HCT116 (cell line): Measurements from ENCODE around the gene SPATS2L. TPM values are rescaled to one million over a fixed set of nuclear protein-coding genes. Genes with fewer than 3 reads are reported as not detected.
A peak's percentile ranks its signal among the peaks of the same experiment; 100 is the strongest.

ENCODE experiments used
- ATAC-seq: fragments of 200-7000 bp; cut with Tn5 transposase; 2 replicates; pipeline ENCODE4 v1.9.1; 2020; ENCODE audit warnings: mild to moderate bottlenecking, moderate library complexity
- BruUV-seq: library from RNA; stranded (reverse); fragments of 400-500 nt; replicated peaks from 2 replicates; lab custom pipeline; 2021; lab: Mats Ljungman, UMichigan
- CTCF ChIA-PET: fragments of 300-600 bp; sonication (Branson Sonifier 250); formaldehyde crosslinking; loops from one replicate; lab custom pipeline; 2021; ENCODE audit warnings: antibody characterized with exemption; lab: Charles Lee
- POLR2A ChIA-PET: fragments of 300-600, 350-600 bp; sonication (Branson Sonifier 250); formaldehyde crosslinking; loops from one replicate; lab custom pipeline; 2021; ENCODE audit warnings: antibody characterized with exemption; lab: Charles Lee
- RAD21 ChIA-PET, 2 experiments: fragments of 300-600 bp; sonication (Branson Sonifier 250); formaldehyde crosslinking; loops; one replicate each; lab custom pipeline; 2023; ENCODE audit warnings: low total read pairs in 2 of 2; ENCODE audit not compliant: uncharacterized antibody in 2 of 2, unreplicated experiment in 2 of 2, low non-redundant PET in 1 of 2; lab: Charles Lee
- DNase-seq: peaks from one replicate; pipeline ENCODE4 v3.0.0-alpha.2; 2010; ENCODE audit warnings: low read depth, low spot score
- H2AFZ ChIP-seq: fragments of 200-600 bp; shearing (Covaris generic), sonication (generic); 2 replicates; pipeline ENCODE4 v1.6.1; 2017; ENCODE audit warnings: low read depth, mixed run types, mixed read lengths, antibody characterized with exemption, low read length; ENCODE audit not compliant: poor library complexity, severe bottlenecking
- H3K27ac ChIP-seq: 2 replicates; pipeline ENCODE4 v1.5.1; 2012; ENCODE audit warnings: low read depth, low read length
- H3K27me3 ChIP-seq: fragments of 200-600 bp; sonication (generic); 2 replicates; pipeline ENCODE4 v1.6.1; 2016; ENCODE audit warnings: mixed run types, low read length, mixed read lengths; ENCODE audit not compliant: insufficient read depth
- H3K36me3 ChIP-seq, 2 experiments: fragments of 200-500 bp in 1 of 2; fragments of 200-600 bp in 1 of 2; sonication (Bioruptor generic) in 1 of 2; sonication (generic) in 1 of 2; 2 replicates each; pipeline versions ENCODE4 v1.5.1 to v1.6.1; 2014 to 2016; ENCODE audit warnings: low read length in 2 of 2, inconsistent platforms in 1 of 2, mixed read lengths in 1 of 2, mixed run types in 1 of 2; ENCODE audit not compliant: insufficient read depth in 2 of 2, control insufficient read depth in 1 of 2
- H3K4me1 ChIP-seq, 2 experiments: fragments of 200-600 bp in 1 of 2; sonication (generic) in 1 of 2; 2 replicates each; pipeline versions ENCODE4 v1.5.1 to v1.6.1; 2012 to 2017; ENCODE audit warnings: low read length in 2 of 2, inconsistent platforms in 1 of 2, mild to moderate bottlenecking in 1 of 2, mixed read lengths in 1 of 2, mixed run types in 1 of 2, moderate library complexity in 1 of 2; ENCODE audit not compliant: insufficient read depth in 2 of 2, control insufficient read depth in 1 of 2
- H3K4me2 ChIP-seq: fragments of 200-600 bp; sonication (generic); 2 replicates; pipeline ENCODE4 v1.6.1; 2017; ENCODE audit warnings: mixed run types, low read length, mixed read lengths
- H3K4me3 ChIP-seq, 2 experiments: fragments of 200-600 bp in 1 of 2; sonication (generic) in 1 of 2; replicated peaks in 1 of 2; 2 replicates each; pipeline ENCODE4 v1.5.1; 2011 to 2016; ENCODE audit warnings: low read length in 2 of 2, control low read depth in 1 of 2, low read depth in 1 of 2, mild to moderate bottlenecking in 1 of 2, mixed read lengths in 1 of 2, mixed run types in 1 of 2
- H3K79me2 ChIP-seq: fragments of 200-600 bp; sonication (generic); 2 replicates; pipeline ENCODE4 v1.6.1; 2017; ENCODE audit warnings: mild to moderate bottlenecking, mixed run types, low read length, moderate library complexity, mixed read lengths; ENCODE audit not compliant: insufficient read depth
- H3K9ac ChIP-seq: fragments of 200-600 bp; sonication (generic); 2 replicates; pipeline ENCODE4 v1.6.1; 2016; ENCODE audit warnings: low read length, mixed read lengths
- H3K9me2 ChIP-seq: fragments of 200-600 bp; sonication (generic), shearing (Covaris generic); 2 replicates; pipeline ENCODE4 v1.6.1; 2017; ENCODE audit warnings: mixed run types, mild to moderate bottlenecking, moderate library complexity; ENCODE audit not compliant: insufficient read depth
- H3K9me3 ChIP-seq, 2 experiments: fragments of 200-500 bp in 1 of 2; fragments of 200-600 bp in 1 of 2; sonication (Bioruptor generic) in 1 of 2; sonication (generic) in 1 of 2; 2 replicates each; pipeline ENCODE4 v1.6.1; 2014 to 2017; ENCODE audit warnings: low read length in 2 of 2, mixed read lengths in 2 of 2, inconsistent platforms in 1 of 2, low read depth in 1 of 2, mild to moderate bottlenecking in 1 of 2, mixed run types in 1 of 2, moderate library complexity in 1 of 2; ENCODE audit not compliant: control insufficient read depth in 1 of 2, insufficient read depth in 1 of 2
- H4K20me1 ChIP-seq: fragments of 200-600 bp; sonication (generic), shearing (Covaris generic); 2 replicates; pipeline ENCODE4 v1.6.1; 2017; ENCODE audit warnings: mixed run types, mild to moderate bottlenecking, moderate library complexity; ENCODE audit not compliant: insufficient read depth
- CBX3 ChIP-seq: IDR thresholded peaks from 2 replicates; pipeline ENCODE4 v1.6.1; 2012; ENCODE audit warnings: low read depth
- CEBPB ChIP-seq: IDR thresholded peaks from 2 replicates; pipeline ENCODE4 v1.6.1; 2012; ENCODE audit warnings: low read depth
- CTCF ChIP-seq, 3 experiments: fragments of 200-600 bp in 1 of 3; sonication (generic) in 1 of 3; IDR thresholded peaks in 2 of 3; conservative IDR thresholded peaks in 1 of 3; 2 replicates each; pipeline ENCODE4 v1.5.1; 2012 to 2017; ENCODE audit warnings: low read depth in 2 of 3, low read length in 2 of 3, antibody characterized with exemption in 1 of 3, borderline replicate concordance in 1 of 3, control low read depth in 1 of 3, mild to moderate bottlenecking in 1 of 3, mixed read lengths in 1 of 3, mixed run types in 1 of 3, moderate library complexity in 1 of 3; ENCODE audit not compliant: insufficient read depth in 1 of 3
- ELF1 ChIP-seq: IDR thresholded peaks from 2 replicates; pipeline ENCODE4 v1.6.1; 2012; ENCODE audit warnings: low read depth, borderline replicate concordance
- EZH2phosphoT487 ChIP-seq: fragments of 200-600 bp; IDR thresholded peaks from 2 replicates; pipeline ENCODE4 v1.6.1; 2018; ENCODE audit warnings: antibody characterized with exemption, borderline replicate concordance
- JUND ChIP-seq: IDR thresholded peaks from 2 replicates; pipeline ENCODE4 v1.6.1; 2012
- MAX ChIP-seq: IDR thresholded peaks from 2 replicates; pipeline ENCODE4 v1.6.1; 2012
- POLR2A ChIP-seq: IDR thresholded peaks from 2 replicates; pipeline ENCODE4 v1.7.0; 2011; ENCODE audit warnings: borderline replicate concordance; ENCODE audit not compliant: insufficient read depth, insufficient read length; ENCODE audit errors: extremely low read depth
- SP1 ChIP-seq: IDR thresholded peaks from 2 replicates; pipeline ENCODE4 v1.6.1; 2012; ENCODE audit warnings: low read depth
- SRF ChIP-seq: IDR thresholded peaks from 2 replicates; pipeline ENCODE4 v1.6.1; 2012; ENCODE audit warnings: low read depth
- TCF7L2 ChIP-seq: IDR thresholded peaks from 2 replicates; pipeline ENCODE4 v1.7.0; 2011; ENCODE audit warnings: borderline replicate concordance, inconsistent platforms; ENCODE audit not compliant: insufficient read depth, insufficient read length; ENCODE audit errors: extremely low read depth
- ZFX ChIP-seq: fragments of 450-650 bp; IDR thresholded peaks from 2 replicates; pipeline ENCODE4 v1.6.1; 2017
- intact Hi-C: fragments of 100-400 bp; cut with micrococcal nuclease; formaldehyde crosslinking; loops from 2 replicates; pipeline ENCODE4 v1.10.0; 2022
- total RNA-seq: library from RNA; stranded (reverse); gene quantifications from one replicate; pipeline ENCODE4 v1.2.1, GENCODE V29; 2021; ENCODE audit not compliant: unreplicated experiment
- TF ChIP-seq, protein P1 (sequence below): IDR thresholded peaks from 2 replicates; pipeline ENCODE4 v1.6.1; 2012

The SPATS2L gene
- total RNA-seq, 1 experiment from 2014 or later: 87.1 TPM

DNA sequence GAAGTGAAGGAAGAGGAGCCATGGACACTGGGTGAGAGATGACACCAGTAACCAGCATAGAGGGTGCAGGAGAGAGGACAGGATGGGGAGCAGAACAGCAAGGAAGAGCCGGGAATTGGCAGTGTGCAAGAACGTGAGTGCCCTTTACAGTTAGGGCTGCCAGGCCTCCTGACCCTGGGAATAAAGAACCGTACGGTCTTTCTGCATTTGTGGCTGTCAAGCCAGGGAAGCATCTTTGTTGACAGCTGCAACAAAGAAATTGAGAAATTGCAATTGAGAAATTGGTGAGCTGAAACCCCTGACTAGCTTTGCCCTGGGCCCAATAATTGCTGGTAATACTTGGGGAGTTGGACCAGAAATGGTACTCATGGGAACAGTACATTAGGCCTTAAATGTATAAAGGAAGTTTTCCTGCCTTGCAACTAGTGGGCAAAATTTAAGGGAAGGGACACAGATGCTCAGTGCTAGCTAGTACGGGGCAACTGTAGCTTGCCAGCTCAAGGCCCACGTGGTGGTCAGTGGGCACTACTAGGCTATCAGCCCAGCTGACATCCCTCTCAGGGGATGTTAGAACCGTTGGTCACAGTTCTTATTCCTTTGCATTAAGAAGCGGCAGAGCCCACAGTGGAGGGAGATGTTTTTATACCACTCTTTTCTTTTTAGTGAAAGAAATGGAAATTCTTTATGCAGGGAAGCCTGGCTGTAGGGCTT lies 146.8 kb downstream of the SPATS2L start:
- ATAC-seq: no peak

DNA sequence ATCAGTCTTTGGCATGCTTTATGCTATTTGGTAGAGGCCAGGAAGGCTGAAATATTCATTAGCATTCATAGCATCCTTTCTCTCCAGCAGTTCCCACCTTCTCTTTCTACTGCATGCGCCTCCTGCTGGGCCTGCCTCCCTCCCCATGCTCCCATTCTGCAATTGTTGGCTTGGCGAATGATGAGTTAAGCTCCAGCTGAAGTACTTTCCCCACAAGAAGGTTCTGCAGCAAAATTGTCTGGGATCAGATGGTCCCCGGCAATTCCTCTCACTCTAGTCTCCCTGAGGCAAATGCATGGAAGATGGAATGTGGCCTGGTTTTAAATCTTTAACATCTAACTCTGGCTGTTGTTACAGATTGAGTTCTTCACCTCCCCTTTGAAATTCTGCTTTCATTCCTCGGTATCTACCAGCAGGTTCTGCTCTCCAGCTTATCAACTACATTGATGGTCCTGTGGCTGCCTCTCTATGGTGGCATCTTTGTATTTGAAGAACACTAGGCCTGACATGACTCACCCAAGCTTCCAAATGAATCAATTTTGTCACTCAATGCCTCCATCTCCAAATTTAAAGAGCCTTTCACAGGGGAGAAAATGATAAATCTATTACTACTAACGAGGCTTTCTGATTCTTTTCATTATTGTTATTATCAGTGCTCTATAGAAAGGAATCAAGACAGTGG lies 147.5 kb downstream of the SPATS2L start:
- Histone ChIP-seq H4K20me1 (no peaks in the 10 kb centered on the region), H3K9me3 (no peaks in the 10 kb centered on the region), H3K4me1 (peaks cover 10 to 21% of the 10 kb centered on the region in 2 experiments), H3K79me2 (no peaks in the 10 kb centered on the region), H3K4me2 (no peak overlapping the region), H3K4me3 (no peak overlapping the region), H3K27me3 (no peaks in the 10 kb centered on the region), H3K36me3 (no peaks in the 10 kb centered on the region), H3K9ac (no peak overlapping the region), H3K27ac (no peak overlapping the region), H2AFZ (no peak overlapping the region), H3K9me2 (no peaks in the 10 kb centered on the region)
- ChIA-PET RAD21 (no interaction called here), POLR2A (no interaction called here), CTCF (no interaction called here)
- DNase-seq (no peak), ATAC-seq (no peak)
- BruUV-seq: no TSS peak
- no peak for TF ChIP-seq CBX3
- no peak for TF ChIP-seq JUND
- TF ChIP-seq ELF1: no peak
- no peak for TF ChIP-seq SP1
- TF ChIP-seq CTCF (IDR thresholded peaks at IDR 0.05 in 2 of 3, conservative IDR thresholded peaks at IDR 0.05 in 1 of 3; ENCODE audit: borderline replicate concordance in 1 of 3, insufficient read depth in 1 of 3, low read depth in 2 of 3, low read length in 2 of 3): peak in 1 of 3 experiments; percentile 9; a peak in 1 of 6 replicates
- TF ChIP-seq CEBPB: no peak
- intact Hi-C loops: no loop called here

More for the DNA sequence above, 146.8 kb downstream of the SPATS2L start:
- Histone ChIP-seq H4K20me1 (no peaks in the 10 kb centered on the region), H3K4me3 (no peak overlapping the region), H3K9me2 (no peaks in the 10 kb centered on the region), H3K27me3 (no peaks in the 10 kb centered on the region), H2AFZ (no peak overlapping the region), H3K4me2 (no peak overlapping the region), H3K9ac (no peak overlapping the region), H3K36me3 (no peaks in the 10 kb centered on the region), H3K79me2 (no peaks in the 10 kb centered on the region), H3K4me1 (peaks cover 10 to 21% of the 10 kb centered on the region in 2 experiments), H3K27ac (no peak overlapping the region), H3K9me3 (no peaks in the 10 kb centered on the region)
- no peak for TF ChIP-seq JUND
- TF ChIP-seq EZH2phosphoT487: no peak
- no peak for TF ChIP-seq ZFX
- no peak for TF ChIP-seq POLR2A
- TF ChIP-seq CEBPB: no peak
- TF ChIP-seq MAX: no peak
- TF ChIP-seq SRF: no peak
- TF ChIP-seq, protein P1, sequence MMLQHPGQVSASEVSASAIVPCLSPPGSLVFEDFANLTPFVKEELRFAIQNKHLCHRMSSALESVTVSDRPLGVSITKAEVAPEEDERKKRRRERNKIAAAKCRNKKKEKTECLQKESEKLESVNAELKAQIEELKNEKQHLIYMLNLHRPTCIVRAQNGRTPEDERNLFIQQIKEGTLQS: no peak
- no peak for TF ChIP-seq TCF7L2
- no TSS peak for BruUV-seq
- ChIA-PET CTCF (no interaction called here), RAD21 (no interaction called here), POLR2A (no interaction called here)
- intact Hi-C loops: no loop called here
- DNase-seq: no peak
